LNCaP clone FGC (cell line): ENCODE data around the gene CDIP1.

Source experiments
- DNase-seq: peaks from one replicate; pipeline ENCODE4 v3.0.0-alpha.2; 2011; ENCODE audit warnings: low read depth
- H3K4me3 ChIP-seq: 2 replicates; pipeline ENCODE4 v1.5.1; 2011; ENCODE audit warnings: mild to moderate bottlenecking, low read depth, low read length, control low read depth
- TF ChIP-seq, protein P1 (sequence below): IDR thresholded peaks from 2 replicates; pipeline ENCODE4 v1.5.1; 2012; ENCODE audit warnings: mild to moderate bottlenecking; ENCODE audit not compliant: control insufficient read depth, insufficient read depth; ENCODE audit errors: extremely low read depth

CDIP1 gene

DNA sequence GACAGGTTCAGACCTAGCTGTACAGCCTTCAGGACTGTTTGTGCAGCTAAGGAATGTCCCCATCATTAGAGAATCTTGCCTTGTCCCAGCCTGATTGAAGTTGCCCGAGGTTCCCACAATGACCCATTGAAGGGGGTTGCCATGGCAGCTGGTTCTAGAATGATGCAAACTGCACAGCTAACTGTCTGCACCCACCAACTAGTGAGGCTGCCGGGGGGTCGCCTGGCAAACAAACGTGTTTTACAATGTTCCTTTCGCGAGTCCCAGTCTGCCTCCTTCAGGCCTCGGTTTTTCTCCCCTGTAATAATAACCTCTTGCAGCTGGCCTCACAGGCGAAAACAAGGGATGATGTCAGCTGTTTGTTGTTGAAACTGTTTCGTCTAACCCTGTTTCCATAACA lies 23.0 kb upstream of the CDIP1 start:
- DNase-seq: no peak
- no peak overlapping the region for H3K4me3 ChIP-seq
- TF ChIP-seq, protein P1, sequence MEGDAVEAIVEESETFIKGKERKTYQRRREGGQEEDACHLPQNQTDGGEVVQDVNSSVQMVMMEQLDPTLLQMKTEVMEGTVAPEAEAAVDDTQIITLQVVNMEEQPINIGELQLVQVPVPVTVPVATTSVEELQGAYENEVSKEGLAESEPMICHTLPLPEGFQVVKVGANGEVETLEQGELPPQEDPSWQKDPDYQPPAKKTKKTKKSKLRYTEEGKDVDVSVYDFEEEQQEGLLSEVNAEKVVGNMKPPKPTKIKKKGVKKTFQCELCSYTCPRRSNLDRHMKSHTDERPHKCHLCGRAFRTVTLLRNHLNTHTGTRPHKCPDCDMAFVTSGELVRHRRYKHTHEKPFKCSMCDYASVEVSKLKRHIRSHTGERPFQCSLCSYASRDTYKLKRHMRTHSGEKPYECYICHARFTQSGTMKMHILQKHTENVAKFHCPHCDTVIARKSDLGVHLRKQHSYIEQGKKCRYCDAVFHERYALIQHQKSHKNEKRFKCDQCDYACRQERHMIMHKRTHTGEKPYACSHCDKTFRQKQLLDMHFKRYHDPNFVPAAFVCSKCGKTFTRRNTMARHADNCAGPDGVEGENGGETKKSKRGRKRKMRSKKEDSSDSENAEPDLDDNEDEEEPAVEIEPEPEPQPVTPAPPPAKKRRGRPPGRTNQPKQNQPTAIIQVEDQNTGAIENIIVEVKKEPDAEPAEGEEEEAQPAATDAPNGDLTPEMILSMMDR: no peak

DNA sequence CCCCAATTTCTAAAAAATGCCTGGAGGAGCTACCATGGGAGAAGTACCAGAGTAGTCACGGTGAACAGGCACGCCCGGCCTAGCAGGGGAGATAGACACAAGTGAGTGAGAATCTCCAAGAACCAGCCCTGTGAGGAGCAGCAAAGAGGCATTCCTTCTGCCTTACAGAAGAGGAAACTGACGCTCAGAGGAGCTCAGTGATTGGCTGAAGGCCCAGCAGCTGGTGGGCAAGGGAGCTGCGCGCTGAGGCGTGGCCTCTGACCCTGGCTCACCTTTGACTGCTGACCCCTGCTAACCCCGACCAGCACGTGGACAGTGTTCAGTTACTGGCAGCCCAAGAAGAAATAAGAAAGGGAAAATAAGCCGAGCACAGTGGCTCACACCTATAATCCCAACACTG lies 19.4 kb upstream of the CDIP1 start:
- H3K4me3 ChIP-seq: no peak overlapping the region
- DNase-seq: no peak
- TF ChIP-seq, protein P1: no peak

DNA sequence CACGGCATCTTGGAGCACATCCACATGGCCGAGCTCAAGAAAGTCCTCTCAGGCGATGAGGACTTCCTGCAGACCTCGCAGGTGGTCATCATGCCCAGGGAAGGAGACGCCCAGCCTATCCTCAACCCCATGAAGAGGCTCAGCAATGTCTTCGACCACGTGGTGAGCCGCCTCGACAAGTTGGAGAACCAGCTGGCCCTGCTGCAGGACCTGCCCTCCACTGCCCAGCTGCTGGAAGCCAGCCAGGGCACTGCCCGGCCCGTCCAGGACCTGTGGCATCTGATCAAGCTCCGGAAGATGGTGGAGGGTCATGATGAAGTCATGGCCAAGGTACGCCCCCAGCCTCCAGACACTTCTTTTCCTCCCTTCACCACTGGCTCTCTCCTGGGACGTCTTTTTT lies 18.0 kb upstream of the CDIP1 start:
- DNase-seq: no peak
- TF ChIP-seq, protein P1: no peak
- H3K4me3 ChIP-seq: no peak overlapping the region

DNA sequence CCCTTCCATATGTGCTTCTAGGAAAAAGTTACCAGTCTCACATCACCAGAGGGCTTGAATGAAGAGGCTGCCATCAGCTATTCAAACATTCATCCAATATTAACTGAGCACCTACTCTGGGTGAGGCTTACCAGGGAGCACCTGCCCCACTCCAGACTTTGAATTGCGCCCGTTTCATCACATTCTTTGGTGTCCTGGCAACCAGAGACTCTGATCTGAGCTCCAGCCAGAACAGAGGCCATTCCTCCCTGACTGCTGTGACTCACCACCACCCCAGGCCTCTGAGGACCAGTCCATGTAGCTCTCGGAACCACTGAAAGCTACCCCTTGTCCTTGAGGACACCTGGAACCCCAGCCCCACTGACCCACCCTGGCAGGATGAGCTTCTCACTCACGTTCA lies 17.5 kb upstream of the CDIP1 start, which contains the start of gene C16orf96:
TSS of gene C16orf96 (plus strand) at position 229 of the 400 bp plus-strand sequence. CDS start at position 379, 150 bp downstream.
- H3K4me3 ChIP-seq: no peak within 1 kb of the TSS
- TF ChIP-seq, protein P1: no peak
- DNase-seq: no peak

DNA sequence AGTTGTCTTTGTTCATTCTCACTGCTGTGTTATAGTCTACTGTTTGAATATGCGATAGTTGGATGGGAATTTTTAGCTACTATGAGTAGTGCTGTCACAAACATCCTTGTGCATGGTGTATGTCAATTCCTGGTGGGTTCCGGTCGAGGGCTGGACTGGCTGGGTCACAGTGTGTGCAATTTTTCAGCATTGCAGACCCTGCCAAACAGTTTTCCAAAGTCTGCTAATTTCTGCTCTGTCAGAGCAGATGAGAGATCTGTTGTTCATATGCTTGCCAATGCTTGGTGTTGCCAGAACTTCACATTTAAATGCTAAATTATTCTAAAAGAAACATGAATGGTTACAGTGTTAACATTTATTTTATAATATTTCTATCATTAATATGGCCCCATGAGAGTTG lies 14.0 kb upstream of the CDIP1 start:
- DNase-seq: no peak
- H3K4me3 ChIP-seq: no peak overlapping the region
- TF ChIP-seq, protein P1: no peak

DNA sequence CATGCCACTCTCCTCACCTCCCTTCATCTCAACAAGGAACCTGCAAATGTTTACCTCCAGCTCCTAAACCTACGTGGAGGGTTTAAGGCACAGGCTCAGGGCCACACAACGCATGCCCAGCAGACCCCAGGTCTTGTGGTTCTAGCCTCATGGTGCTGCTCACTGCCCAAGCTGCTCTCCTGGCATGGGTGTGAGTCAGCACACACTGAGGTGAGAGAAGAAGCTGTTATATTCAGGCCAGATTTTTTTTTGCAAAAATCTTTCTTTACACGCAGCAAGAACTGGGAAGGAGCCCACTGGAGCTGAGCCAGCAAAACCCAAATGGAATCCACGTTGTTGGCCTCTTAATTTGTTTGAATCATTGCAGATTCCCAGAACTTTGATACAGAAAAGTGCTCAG lies 12.0 kb upstream of the CDIP1 start:
- H3K4me3 ChIP-seq: no peak overlapping the region
- TF ChIP-seq, protein P1: no peak
- no peak for DNase-seq

DNA sequence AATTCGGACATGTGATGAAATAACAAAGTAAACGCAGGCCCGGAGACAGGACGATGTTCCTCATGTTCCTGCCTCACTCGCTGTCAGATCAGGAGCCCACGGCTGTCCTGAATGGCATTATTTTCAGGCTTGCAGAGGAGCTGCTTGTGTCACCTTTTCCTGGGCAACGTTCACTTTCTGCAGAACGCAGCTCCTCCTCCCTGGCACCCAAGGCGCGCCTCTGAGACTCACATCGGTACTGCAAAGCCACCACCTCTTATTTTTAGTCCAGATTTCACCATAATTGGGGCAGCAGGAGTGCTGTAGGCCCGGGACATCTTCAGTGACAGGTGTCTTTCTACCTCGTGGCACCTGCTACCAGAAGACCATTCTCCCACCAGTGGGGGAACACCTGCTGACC lies 9.6 kb upstream of the CDIP1 start:
- no peak for DNase-seq
- TF ChIP-seq, protein P1: no peak
- no peak overlapping the region for H3K4me3 ChIP-seq
